Breast epithelium (tissue), 4 donors: ENCODE results near the gene APRT. TPM values are rescaled to one million over a fixed set of nuclear protein-coding genes. Genes with fewer than 3 reads are reported as not detected.

ENCODE experiments used
- DNase-seq, 2 donors: peaks; one replicate each; pipeline ENCODE4 v3.0.0-alpha.2; 2019; ENCODE audit warnings: low spot score in 2 of 2
- H3K27ac ChIP-seq, 2 donors: fragments of 200-600 bp; sonication (generic) in 1 of 2; one replicate each; pipeline ENCODE4 v1.5.1; 2016 to 2019; ENCODE audit warnings: mild to moderate bottlenecking in 1 of 2
- H3K27me3 ChIP-seq, 2 donors: fragments of 200-600 bp; sonication (generic) in 1 of 2; one replicate each; pipeline versions ENCODE4 v1.5.1 to v1.6.0; 2017 to 2019; ENCODE audit warnings: control low read depth in 1 of 2, mild to moderate bottlenecking in 1 of 2
- H3K36me3 ChIP-seq: fragments of 200-600 bp; one replicate; pipeline ENCODE4 v1.5.1; 2019
- H3K4me1 ChIP-seq, 2 donors: fragments of 200-600 bp; sonication (generic); one replicate each; pipeline ENCODE4 v1.5.1; 2016 to 2019; ENCODE audit warnings: control low read depth in 1 of 2
- H3K4me3 ChIP-seq, 3 donors: fragments of 200-600 bp; sonication (generic); 1 replicate in 2 of 3; 2 replicates in 1 of 3; pipeline ENCODE4 v1.5.1; 2016 to 2019; ENCODE audit warnings: mild to moderate bottlenecking in 3 of 3, moderate library complexity in 2 of 3
- H3K9me3 ChIP-seq, 2 donors: fragments of 200-600 bp; sonication (generic) in 1 of 2; one replicate each; pipeline ENCODE4 v1.5.1; 2016 to 2019; ENCODE audit warnings: control low read depth in 1 of 2
- POLR2A ChIP-seq: fragments of 450-650 bp; IDR thresholded peaks from one replicate; pipeline ENCODE4 v1.6.1; 2016; ENCODE audit warnings: antibody characterized with exemption, mild to moderate bottlenecking, moderate library complexity
- POLR2AphosphoS5 ChIP-seq, 3 donors: sonication (generic); formaldehyde crosslinking; IDR thresholded peaks; one replicate each; pipeline ENCODE4 v1.6.1; 2017; ENCODE audit warnings: antibody characterized with exemption in 3 of 3
- intact Hi-C: fragments of 100-400 bp; cut with DNase I; formaldehyde crosslinking; loops from one replicate; pipeline ENCODE4 v1.15.1; 2023; ENCODE audit warnings: low total_unique reads
- total RNA-seq, 3 donors: library from RNA; depleted of rRNA; stranded (reverse); fragments of >200 nt; gene quantifications; one replicate each; pipeline ENCODE4 v1.1.0, GENCODE V29; 2016
- TF ChIP-seq, protein P1 (sequence below), 3 donors: fragments of 450-650 bp; IDR thresholded peaks; one replicate each; pipeline ENCODE4 v1.5.1; 2016 to 2017; ENCODE audit warnings: antibody characterized with exemption in 3 of 3, mild to moderate bottlenecking in 3 of 3, moderate library complexity in 3 of 3

The APRT gene
- total RNA-seq, 3 donors from 2014 or later, result 93.8 to 152 (median 126) TPM

DNA sequence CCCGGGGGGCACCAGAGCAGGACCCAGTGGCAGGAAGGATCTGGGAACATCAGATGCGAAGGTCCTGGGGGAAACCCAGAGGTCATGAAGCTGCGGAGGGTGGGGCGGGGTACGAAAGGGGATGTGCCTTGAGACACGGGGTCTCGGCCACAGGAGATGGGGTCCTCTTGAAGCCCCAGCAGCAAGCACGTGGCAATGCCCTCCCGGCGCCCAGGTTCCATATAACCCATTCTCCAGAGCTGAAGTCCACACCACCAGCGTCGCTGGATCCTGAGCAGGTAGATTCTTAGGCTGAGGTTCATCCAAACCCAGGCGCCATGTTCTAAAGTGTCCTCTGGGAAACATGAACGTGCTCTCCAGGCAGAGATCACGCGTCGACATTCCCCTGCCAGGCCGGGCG lies 47.6 kb downstream of the APRT start:
- H3K36me3 ChIP-seq, result no peaks in the 10 kb centered on the region
- peaks cover 37 to 47% of the 10 kb centered on the region in 2 donors for H3K4me1 ChIP-seq
- intact Hi-C loops, result no loop called here
- no peaks in the 10 kb centered on the region for H3K27me3 ChIP-seq
- DNase-seq, result no peak
- H3K9me3 ChIP-seq, result no peaks in the 10 kb centered on the region
- H3K27ac ChIP-seq, result peak overlapping the region; percentile 85 to 90
- H3K4me3 ChIP-seq, result no peak overlapping the region
- TF ChIP-seq, protein P1, sequence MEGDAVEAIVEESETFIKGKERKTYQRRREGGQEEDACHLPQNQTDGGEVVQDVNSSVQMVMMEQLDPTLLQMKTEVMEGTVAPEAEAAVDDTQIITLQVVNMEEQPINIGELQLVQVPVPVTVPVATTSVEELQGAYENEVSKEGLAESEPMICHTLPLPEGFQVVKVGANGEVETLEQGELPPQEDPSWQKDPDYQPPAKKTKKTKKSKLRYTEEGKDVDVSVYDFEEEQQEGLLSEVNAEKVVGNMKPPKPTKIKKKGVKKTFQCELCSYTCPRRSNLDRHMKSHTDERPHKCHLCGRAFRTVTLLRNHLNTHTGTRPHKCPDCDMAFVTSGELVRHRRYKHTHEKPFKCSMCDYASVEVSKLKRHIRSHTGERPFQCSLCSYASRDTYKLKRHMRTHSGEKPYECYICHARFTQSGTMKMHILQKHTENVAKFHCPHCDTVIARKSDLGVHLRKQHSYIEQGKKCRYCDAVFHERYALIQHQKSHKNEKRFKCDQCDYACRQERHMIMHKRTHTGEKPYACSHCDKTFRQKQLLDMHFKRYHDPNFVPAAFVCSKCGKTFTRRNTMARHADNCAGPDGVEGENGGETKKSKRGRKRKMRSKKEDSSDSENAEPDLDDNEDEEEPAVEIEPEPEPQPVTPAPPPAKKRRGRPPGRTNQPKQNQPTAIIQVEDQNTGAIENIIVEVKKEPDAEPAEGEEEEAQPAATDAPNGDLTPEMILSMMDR (IDR thresholded peaks at IDR 0.05), result no peak
- TF ChIP-seq POLR2A (no peak), POLR2AphosphoS5 (IDR thresholded peaks at IDR 0.05) (no peak)

DNA sequence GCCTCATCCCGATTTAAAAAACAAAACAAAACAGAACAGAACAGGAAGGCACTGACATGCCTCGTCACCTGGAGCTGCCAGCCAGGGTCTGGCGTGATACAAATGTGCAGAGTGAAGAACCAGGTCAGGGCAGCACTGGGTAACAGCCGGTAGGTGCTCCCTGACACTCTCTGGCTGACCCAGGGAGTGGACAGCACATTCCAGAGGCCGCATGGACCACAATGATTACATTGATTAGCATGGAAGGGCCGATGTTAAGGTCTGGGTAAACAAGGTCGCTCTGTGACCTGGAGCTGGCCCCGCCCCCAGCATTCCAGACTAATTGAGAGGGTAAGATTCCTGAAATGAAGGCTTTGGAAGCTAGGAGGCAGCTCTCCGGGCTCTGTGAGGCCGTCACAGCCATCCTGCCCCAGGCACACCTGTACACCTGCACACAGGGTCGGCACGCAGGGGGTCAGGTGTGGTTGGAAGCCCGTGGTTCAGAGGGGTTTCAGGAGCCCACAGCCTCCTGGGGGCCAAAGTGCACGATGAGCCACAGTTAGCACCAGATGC lies 48.1 kb downstream of the APRT start:
- intact Hi-C loops, result no loop called here
- peak overlapping the region; percentile 85 to 90 for H3K27ac ChIP-seq
- H3K27me3 ChIP-seq, result no peaks in the 10 kb centered on the region
- peak in 1 of 2 donors; percentile 49 for DNase-seq
- peaks cover 36 to 42% of the 10 kb centered on the region in 2 donors for H3K4me1 ChIP-seq
- H3K4me3 ChIP-seq, result peak overlapping the region in 1 of 3 donors; percentile 11
- TF ChIP-seq POLR2A (no peak), POLR2AphosphoS5 (IDR thresholded peaks at IDR 0.05) (no peak)
- TF ChIP-seq, protein P1 (IDR thresholded peaks at IDR 0.05), result peak in 2 of 3 donors; percentile 5 to 24
- no peaks in the 10 kb centered on the region for H3K36me3 ChIP-seq
- H3K9me3 ChIP-seq, result no peaks in the 10 kb centered on the region

DNA sequence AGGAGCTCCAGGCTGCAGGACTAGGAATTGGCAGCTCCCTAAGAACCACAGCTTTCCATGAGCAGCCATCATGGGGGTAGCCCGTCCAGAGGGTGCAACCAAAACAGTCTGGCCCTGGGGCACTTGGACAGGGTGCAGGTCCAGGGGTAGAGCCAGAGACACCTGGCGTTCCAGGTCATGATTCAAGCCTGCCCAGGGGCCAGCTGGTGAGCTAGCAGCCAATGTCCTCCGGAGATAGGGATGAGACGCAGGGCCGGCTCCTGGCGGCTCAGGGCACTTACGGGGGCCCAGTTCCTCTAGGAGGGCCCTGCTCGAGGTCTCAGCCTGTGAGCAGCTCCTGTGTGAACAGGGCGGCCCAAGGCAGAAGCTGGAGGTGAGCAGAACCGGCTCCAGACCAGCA lies 48.8 kb downstream of the APRT start:
- H3K4me1 ChIP-seq, result peaks cover 30 to 39% of the 10 kb centered on the region in 2 donors
- H3K36me3 ChIP-seq, result no peaks in the 10 kb centered on the region
- no peak overlapping the region for H3K4me3 ChIP-seq
- TF ChIP-seq POLR2A (no peak), POLR2AphosphoS5 (IDR thresholded peaks at IDR 0.05) (no peak)
- TF ChIP-seq, protein P1 (IDR thresholded peaks at IDR 0.05), result no peak
- no peaks in the 10 kb centered on the region for H3K27me3 ChIP-seq
- DNase-seq, result no peak
- intact Hi-C loops, result no loop called here
- H3K9me3 ChIP-seq, result no peaks in the 10 kb centered on the region
- peak overlapping the region; percentile 85 to 90 for H3K27ac ChIP-seq

DNA sequence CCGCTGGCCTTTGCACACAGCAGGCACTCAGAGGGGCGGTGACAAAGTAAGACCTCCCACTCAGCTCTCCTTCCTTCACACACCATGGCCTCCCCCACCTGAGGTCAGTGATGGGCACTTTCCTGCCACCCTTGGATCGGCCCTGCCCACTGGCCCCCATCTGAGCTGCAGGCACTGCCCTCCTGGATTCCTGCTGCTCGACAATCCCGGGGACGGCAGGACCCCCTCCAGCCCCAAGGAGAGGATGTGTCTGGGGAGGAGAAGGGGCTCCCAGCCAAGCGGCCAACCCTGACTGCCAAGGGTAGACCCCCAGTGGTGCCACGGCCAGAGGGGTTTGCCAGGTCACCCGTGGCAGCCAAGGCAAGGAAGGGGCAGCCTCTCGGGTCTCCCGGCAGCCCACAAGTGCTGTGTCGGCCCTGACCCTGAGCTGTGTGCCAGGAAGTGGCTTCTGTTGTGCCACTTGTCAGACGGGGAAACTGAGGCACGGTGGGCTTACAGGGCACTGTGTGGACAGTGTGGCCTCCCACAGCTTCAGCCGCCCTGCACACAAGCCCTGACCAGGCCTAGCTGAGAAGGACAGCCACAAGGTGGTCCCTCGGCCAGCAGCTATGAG lies 49.4 kb downstream of the APRT start:
- no peak for DNase-seq
- Histone ChIP-seq H3K36me3 (no peaks in the 10 kb centered on the region), H3K4me3 (peak overlapping the region in 1 of 3 donors; percentile 41), H3K27ac (peak overlapping the region; percentile 85 to 90), H3K4me1 (peaks cover 25 to 39% of the 10 kb centered on the region in 2 donors), H3K27me3 (no peaks in the 10 kb centered on the region), H3K9me3 (no peaks in the 10 kb centered on the region)
- intact Hi-C loops, result no loop called here
- TF ChIP-seq, protein P1 (IDR thresholded peaks at IDR 0.05), result no peak
- TF ChIP-seq POLR2AphosphoS5 (IDR thresholded peaks at IDR 0.05) (no peak), POLR2A (no peak)

DNA sequence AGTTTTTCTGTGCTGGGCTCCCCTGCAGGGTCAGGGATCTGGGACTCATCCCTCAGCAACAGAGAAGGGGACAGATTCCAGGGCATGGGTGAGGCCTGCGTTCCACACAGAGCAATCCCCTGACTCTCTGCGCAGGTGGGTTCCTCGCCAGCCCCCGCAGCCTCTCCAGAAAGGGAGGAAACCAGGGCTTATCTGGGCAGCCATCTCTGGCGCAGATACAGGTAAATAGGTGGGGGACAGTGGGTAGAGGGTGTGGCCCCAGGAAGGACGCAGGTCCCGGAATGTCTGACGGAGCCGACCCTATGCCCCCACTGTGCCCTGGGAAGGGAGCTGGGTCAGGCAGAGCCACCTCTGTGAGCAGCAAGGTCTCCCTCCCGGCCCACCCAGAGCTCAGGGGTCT lies 49.9 kb downstream of the APRT start:
- Histone ChIP-seq H3K4me3 (peak overlapping the region in 1 of 3 donors; percentile 41), H3K9me3 (no peaks in the 10 kb centered on the region), H3K36me3 (no peaks in the 10 kb centered on the region), H3K27ac (peak overlapping the region; percentile 85 to 90), H3K27me3 (no peaks in the 10 kb centered on the region), H3K4me1 (peaks cover 25 to 39% of the 10 kb centered on the region in 2 donors)
- DNase-seq, result no peak
- TF ChIP-seq POLR2AphosphoS5 (IDR thresholded peaks at IDR 0.05) (no peak), POLR2A (no peak)
- TF ChIP-seq, protein P1 (IDR thresholded peaks at IDR 0.05), result no peak
- intact Hi-C loops, result no loop called here
